ENCODE measurements around the gene IFT25.
"Not testable (repeated sequence)": the region's sequence is repeated elsewhere in the genome, so short reads cannot be mapped to it uniquely, and the experiment has no call there.

IFT25 gene

DNA sequence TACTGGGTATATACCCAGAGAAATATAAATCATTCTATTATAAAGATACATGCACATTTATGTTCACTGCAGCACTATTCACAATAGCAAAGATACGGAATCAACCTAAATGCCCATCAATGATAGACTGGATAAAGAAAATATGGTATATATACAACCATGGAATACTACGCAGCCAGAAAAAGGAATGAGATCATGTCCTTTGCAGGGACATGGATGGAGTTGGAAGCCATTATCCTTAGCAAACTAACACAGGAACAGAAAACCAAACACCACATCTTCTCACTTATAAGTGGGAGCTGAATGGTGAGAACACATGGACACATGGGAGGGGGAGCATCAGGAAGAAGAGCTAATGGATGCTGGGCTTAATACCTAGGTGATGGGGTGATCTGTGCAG lies 63.6 kb downstream of the IFT25 start:
- DNase-seq = not testable (repeated sequence)

DNA sequence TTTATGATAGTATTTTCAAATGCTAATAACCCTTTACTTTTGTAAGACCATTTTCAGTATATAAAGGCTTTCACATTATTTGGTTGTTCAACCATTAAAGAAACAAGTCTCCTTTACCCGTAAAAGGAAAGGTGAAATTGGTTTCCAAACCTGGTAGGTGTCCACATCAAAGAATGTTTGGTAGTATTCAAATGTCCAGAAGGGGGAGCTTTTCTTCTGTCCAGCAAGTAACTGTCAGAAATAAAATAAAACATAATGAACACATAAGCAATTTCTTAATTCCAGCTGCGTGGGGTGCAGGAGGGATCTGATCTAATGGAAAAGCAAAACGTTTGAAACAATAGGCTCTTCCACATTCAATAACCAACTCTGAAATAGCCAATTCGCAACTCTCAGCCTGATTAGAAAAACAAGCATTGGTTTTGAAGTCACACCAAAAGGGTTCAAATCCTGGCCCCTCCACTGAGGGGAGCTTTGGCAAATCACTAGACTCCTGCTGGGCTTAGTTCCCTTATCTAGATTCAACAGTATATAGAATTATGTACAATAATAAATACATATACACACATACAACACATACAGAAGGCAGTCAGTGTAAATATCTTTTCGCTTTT lies 66.9 kb downstream of the IFT25 start:
- DNase-seq = peak; percentile 25

DNA sequence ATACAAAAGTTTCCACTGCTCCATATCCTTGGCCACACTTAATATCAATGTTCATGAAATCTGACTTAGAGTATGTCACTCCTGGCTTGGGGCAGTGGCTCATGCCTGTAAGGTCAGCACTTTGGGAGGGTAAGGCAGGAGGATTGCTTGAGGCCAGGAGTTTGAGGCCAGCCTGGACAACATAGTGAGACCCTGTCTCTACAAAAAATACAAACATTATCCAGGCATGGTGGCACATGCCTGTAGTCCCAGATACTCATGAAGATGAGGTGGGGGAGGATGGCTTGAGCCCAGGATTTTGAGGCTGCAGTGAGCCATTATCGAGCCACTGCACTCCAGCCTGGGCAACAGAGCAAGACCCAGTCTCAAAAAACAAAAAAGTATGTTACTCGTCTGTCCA lies 70.3 kb downstream of the IFT25 start:
- not testable (repeated sequence) for DNase-seq

DNA sequence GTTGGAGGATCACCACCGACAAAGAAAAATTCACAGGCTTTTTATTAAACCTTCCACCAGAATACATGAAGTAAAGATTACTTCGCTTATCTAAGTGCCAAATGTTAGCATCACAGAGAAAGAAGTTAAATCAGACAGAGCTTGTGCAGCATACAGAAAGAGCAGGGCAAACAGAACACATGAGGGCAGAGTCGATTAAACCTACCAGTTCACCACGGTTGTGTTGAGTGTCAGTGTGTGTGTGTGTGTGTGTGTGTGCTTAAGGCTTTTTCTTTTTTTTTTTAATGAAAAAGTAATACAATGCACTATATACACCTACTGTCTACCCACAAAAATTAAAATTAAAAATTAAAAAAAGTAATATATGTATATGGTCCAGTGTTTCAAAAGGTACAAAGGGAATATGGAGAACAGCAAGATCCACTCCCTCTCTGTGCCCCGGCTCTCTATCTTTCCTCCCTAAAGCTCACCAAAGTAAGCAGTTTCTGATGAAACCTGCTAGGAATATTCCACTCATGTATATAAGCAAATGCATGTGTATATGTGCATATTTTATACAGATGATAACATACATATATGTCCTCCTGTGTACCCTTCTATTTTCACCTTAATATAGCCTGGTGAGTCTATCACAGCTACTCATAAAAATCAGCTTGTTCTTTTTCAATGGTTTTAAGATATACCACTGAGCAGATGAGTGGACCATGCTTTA lies 73.6 kb downstream of the IFT25 start:
- DNase-seq = no peak
